Skeletal muscle tissue (tissue), 4 donors: Measurements from ENCODE around the gene PSMD1. TPM values are rescaled to one million over a fixed set of nuclear protein-coding genes. Genes with fewer than 3 reads are reported as not detected.

ENCODE experiments used
- H3K27ac ChIP-seq: one replicate; pipeline ENCODE4 v1.7.0; 2013; ENCODE audit warnings: mild to moderate bottlenecking, low read depth, low read length, inconsistent platforms
- H3K27me3 ChIP-seq, 3 donors: one replicate each; pipeline ENCODE4 v1.7.0; 2013; ENCODE audit warnings: low read length in 3 of 3; ENCODE audit not compliant: control insufficient read depth in 3 of 3, insufficient read depth in 3 of 3
- H3K36me3 ChIP-seq, 3 donors: one replicate each; pipeline ENCODE4 v1.7.0; 2013; ENCODE audit warnings: low read length in 3 of 3; ENCODE audit not compliant: control insufficient read depth in 3 of 3, insufficient read depth in 3 of 3
- H3K4me1 ChIP-seq, 3 donors: one replicate each; pipeline ENCODE4 v1.7.0; 2013; ENCODE audit warnings: low read length in 3 of 3, mild to moderate bottlenecking in 3 of 3; ENCODE audit not compliant: control insufficient read depth in 3 of 3, insufficient read depth in 3 of 3
- H3K4me3 ChIP-seq, 3 donors: one replicate each; pipeline ENCODE4 v1.7.0; 2013; ENCODE audit warnings: low read length in 3 of 3
- H3K9ac ChIP-seq, 3 donors: one replicate each; pipeline ENCODE4 v1.7.0; 2013; ENCODE audit warnings: low read length in 3 of 3, mild to moderate bottlenecking in 3 of 3, moderate library complexity in 2 of 3, low read depth in 1 of 3
- H3K9me3 ChIP-seq, 3 donors: one replicate each; pipeline ENCODE4 v1.7.0; 2013; ENCODE audit warnings: low read length in 3 of 3; ENCODE audit not compliant: control insufficient read depth in 3 of 3
- total RNA-seq: library from RNA; depleted of rRNA; stranded (reverse); fragments of >200 nt; gene quantifications from one replicate; pipeline ENCODE4 v1.2.3, GENCODE V29; 2014
- donor health status: Osteomylitis.

The PSMD1 gene
- total RNA-seq, 1 donor from 2014 or later, result 85.1 TPM

DNA sequence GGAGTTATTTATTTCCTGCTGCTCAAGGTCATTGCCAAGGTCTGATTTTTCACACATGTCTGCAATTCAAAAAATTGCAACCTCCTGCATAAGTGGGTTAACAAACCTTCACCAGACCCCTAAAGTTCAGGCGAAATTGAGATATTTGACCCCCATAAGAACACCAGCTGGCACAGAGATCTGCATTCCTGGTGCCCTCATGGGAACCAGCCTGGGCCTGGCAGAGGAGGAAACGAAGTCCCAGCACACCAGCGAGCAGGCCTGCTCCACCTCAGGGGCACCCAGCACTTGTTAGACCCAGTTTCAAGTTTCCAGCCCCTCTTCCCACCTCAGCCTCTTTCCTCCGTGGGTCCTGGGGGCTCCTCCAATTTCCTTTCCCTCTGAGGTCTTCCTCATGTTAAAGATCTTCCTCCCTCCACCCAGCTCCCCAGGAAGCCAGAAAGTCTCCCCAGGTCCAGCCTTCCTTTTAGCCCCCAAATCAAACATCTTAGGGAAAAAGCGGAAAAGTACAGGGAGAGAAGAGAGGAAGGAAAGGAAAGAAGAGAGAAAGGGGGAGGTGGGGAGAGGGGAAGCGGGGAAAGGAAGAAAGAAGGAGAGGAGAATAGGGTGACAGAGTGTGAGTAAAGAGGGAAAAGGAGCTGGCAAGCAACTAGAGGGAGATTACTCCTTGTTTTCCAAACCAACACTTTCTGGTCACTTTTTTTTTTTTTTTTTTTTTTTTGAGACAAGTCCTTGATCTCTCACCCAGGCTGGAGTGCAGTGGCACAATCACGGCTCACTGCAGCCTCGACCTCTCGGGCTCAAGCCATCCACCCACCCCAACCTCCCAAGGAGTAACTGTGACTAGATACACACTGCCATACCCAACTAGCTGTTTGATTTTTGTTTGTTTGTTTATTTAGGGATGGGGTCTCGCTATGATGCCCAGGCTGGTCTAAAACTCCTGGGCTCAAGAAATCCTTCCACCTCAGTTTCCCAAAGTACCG is 23.2 kb upstream of the PSMD1 start:
- H3K4me1 ChIP-seq, result no peaks in the 10 kb centered on the region
- no peak overlapping the region for H3K27ac ChIP-seq
- H3K4me3 ChIP-seq, result no peak overlapping the region
- no peak overlapping the region for H3K9ac ChIP-seq
- peaks cover 0 to 3% (median 0%) of the 10 kb centered on the region in 3 donors for H3K9me3 ChIP-seq
- no peaks in the 10 kb centered on the region for H3K36me3 ChIP-seq
- peaks cover 21 to 25% (median 24%) of the 10 kb centered on the region in 3 donors for H3K27me3 ChIP-seq

DNA sequence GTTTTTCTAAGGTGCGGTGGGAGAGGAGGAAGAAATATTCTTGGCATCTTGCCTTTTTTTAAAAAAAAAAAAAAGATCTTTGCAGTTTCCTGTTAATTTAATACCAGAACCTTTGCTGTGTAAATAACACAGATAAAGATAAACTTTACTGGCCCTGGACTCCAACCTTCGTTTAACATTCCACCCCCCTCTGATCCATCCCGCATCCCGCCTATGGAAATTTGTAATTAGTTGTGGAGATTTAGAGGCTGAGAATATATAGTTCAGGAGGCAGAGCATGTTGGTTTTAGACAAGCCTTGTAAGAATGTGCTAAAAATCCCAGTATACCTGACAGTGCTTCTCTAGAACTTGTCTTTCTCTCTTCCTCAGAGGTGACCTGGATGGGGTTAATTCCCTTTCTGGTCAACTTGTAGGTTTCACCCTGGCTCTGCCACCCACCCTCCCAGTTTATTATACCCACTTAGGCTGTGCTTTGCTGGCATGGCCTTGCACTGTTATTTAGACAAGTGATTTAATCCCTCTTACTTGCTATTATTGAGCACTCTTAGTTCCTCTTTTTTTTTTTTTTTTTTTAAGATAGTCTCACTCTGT is 22.3 kb upstream of the PSMD1 start:
- Histone ChIP-seq H3K27ac (no peak overlapping the region), H3K4me1 (no peaks in the 10 kb centered on the region), H3K9ac (no peak overlapping the region), H3K36me3 (no peaks in the 10 kb centered on the region), H3K9me3 (peaks cover 0 to 3% (median 0%) of the 10 kb centered on the region in 3 donors), H3K27me3 (peaks cover 26 to 34% (median 30%) of the 10 kb centered on the region in 3 donors), H3K4me3 (no peak overlapping the region)

DNA sequence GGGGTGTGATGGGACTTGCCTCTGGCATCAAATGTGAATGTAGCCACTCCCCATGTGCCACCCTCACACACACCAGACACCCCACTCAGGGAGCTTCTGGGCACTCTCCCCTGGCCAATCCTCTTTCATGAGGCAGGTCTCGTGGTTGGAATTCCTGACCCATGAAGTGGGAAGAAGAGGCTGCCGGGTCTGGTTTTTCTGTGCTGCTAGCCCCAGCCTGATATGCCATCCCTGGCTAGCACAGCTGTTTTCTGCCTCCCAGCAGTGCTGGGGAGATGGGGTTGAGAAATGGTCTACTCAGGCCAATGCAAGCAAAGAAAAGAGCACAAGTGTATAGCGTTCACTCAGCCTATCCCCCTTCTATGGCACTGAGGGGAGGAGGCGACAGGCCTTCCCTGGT is 20.5 kb upstream of the PSMD1 start:
- Histone ChIP-seq H3K9ac (no peak overlapping the region), H3K4me3 (no peak overlapping the region), H3K27me3 (peaks cover 36 to 42% (median 38%) of the 10 kb centered on the region in 3 donors), H3K9me3 (peaks cover 0 to under 1% (median 0%) of the 10 kb centered on the region in 3 donors), H3K36me3 (no peaks in the 10 kb centered on the region), H3K27ac (no peak overlapping the region), H3K4me1 (no peaks in the 10 kb centered on the region)

DNA sequence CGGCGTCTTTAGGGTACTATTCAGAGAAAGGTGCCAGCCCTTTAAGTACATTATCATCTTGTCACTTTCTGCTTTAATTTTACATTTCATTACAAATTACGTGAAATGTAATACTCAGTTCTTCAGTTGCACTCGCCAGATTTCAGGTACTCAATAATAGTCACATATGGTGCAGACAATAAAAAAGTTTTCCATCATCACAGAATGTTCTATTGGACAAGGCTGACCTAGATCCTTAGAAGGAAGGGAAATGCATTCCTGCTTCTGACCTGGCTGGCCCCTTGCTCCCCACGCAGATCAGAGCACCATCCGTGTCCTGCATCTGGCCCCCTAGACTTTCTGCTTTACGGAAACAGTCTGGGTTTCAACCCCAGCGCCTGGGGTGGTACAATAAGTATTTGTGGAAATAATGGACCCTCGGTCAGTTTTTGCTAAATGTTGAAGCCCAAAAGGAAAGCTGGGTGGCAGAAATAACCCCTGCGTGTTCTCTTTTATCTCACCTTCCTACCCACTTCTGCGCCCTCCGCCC is 20.0 kb upstream of the PSMD1 start:
- Histone ChIP-seq H3K9ac (no peak overlapping the region), H3K4me3 (no peak overlapping the region), H3K9me3 (no peaks in the 10 kb centered on the region), H3K27ac (no peak overlapping the region), H3K4me1 (no peaks in the 10 kb centered on the region), H3K27me3 (peaks cover 39 to 47% (median 43%) of the 10 kb centered on the region in 3 donors), H3K36me3 (no peaks in the 10 kb centered on the region)

DNA sequence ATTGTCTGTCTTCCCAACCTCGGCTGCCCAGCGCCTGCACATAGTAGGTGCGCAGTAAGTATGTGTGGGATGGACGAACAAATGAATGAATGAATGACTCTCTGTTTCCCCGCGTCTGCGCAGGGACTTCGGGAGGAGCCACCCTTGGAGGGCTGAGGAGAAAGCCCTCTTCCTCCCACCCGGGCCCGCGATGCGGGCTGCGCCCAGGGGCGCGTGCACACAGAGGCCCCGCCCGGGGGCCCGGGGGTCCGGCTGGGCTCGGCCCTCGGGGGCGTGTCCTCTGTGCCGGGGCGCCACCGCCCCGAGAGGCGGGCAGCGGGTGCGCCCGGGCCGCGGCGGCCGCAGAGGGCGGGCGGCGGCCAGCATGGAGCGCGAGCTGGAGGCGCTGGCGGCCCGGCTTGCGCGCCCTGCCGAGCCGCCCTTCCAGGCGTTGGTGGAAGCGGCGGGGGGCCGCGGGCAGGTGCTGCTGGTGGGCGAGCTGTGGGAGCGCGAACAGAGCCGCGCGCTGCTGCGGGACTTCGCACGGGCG is 19.4 kb upstream of the PSMD1 start, which contains the start of gene C2orf72:
Gene C2orf72, plus strand, starts transcription at position 322 of the 529 bp plus-strand sequence. Its CDS starts 43 bp downstream, at position 365.
- Histone ChIP-seq H3K9me3 (no peaks in the 10 kb centered on the region), H3K27ac (no peak within 1 kb of the TSS), H3K4me1 (no peaks in the 10 kb centered on the region), H3K4me3 (no peak within 1 kb of the TSS), H3K9ac (no peak within 1 kb of the TSS), H3K36me3 (no peaks in the 10 kb centered on the region), H3K27me3 (peaks cover 39 to 46% (median 46%) of the 10 kb centered on the region in 3 donors)

DNA sequence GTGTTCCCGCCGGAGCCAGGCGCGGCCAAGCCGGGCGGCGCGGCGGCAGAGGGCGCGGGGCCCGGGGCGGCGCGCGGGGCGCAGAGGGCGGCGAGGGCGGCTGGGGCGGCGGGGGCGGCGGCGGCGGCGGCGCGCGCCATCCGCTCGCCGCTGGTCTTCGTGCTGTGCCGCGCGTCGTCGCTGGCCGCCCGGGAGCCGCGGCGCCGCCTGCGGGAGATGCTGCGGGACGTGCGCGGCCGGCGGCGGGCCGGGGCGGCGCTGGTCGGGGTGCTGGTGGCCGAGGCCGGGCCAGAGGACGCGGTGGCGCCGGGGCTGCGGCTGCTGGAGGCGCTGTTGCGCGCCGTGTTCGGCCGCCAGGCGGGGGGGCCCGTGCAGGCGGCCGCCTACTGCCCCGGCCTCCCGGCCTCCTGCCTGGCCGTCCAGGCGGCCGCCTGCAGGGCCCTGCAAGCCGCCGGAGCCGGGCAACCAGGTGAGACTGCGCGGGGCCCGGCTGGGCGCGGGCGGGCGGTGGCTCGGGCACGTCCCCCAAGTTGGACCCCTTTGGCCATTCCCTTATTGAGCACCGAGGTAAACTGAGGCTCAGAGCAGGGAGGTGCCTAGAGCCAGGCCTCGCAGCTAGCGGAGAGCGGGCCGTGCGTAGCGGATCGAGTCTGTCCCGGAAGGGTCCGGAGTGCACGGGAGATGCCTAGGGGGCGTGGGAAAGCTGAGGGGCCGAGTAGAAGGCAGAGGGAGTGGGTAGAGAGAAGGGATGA is 18.8 kb upstream of the PSMD1 start:
- Histone ChIP-seq H3K36me3 (no peaks in the 10 kb centered on the region), H3K9me3 (no peaks in the 10 kb centered on the region), H3K4me3 (no peak overlapping the region), H3K9ac (no peak overlapping the region), H3K27ac (no peak overlapping the region), H3K4me1 (no peaks in the 10 kb centered on the region), H3K27me3 (peaks cover 37 to 46% (median 44%) of the 10 kb centered on the region in 3 donors)

DNA sequence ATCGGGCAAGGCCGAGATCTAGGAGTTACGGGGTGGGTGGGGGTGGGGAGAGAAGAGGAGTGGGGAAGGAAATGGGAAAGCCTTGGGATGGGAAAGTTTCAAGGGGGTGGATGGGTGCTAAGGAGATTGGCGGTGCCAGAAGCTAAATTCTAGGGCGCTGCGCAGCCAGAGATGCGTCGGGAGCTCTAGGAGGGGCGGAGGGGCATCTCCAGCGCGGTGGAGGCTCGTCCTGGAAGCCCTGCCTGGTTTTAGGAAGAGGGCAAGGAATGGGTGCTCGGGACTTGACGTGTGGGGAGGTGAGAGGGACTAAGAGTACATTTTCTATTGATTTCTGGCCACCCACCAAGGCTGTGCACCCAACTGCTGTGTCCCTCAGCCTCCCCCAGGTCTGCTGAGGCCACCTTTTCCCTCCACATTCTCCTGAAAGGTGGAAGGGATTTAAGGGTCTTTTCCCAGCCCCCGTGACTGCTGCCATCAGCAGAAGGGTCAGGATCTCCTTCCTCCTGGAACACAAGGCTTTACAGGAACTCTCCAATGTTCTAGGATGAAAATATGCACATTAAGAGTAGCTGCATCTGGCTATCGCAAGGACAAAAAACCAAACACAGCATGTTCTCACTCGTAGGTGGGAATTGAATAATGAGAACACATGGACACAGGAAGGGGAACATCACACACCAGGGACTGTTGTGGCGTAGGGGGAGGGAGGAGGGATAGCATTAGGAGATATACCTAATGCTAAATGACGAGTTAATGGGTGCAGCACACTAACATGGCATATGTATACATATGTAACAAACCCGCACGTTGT is 18.0 kb upstream of the PSMD1 start:
- Histone ChIP-seq H3K4me1 (no peaks in the 10 kb centered on the region), H3K36me3 (no peaks in the 10 kb centered on the region), H3K4me3 (no peak overlapping the region), H3K9me3 (no peaks in the 10 kb centered on the region), H3K9ac (no peak overlapping the region), H3K27ac (no peak overlapping the region), H3K27me3 (peaks cover 36 to 44% (median 42%) of the 10 kb centered on the region in 3 donors)

DNA sequence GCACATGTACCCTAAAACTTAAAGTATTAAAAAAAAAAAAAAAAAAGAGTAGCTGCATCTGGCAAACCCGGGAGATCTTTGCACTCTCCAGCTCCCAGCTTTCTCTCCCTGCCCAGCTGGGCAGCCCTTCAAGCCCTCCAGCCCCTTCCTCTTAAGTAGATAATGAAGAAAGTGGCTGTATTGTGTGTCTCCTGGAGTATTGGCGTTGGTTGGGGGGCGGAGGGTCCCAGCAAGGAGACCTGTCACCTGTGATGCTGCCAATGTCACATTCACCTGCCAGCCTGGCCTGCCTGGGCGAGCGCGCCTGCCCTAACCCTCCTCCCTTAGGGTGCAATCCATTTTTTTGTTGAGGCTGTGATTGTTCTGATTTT is 17.4 kb upstream of the PSMD1 start:
- Histone ChIP-seq H3K27ac (no peak overlapping the region), H3K27me3 (peaks cover 36 to 44% (median 42%) of the 10 kb centered on the region in 3 donors), H3K9me3 (no peaks in the 10 kb centered on the region), H3K4me3 (no peak overlapping the region), H3K4me1 (no peaks in the 10 kb centered on the region), H3K36me3 (no peaks in the 10 kb centered on the region), H3K9ac (no peak overlapping the region)
